Endothelial cell of umbilical vein (primary cell): Measurements from ENCODE around the gene IGFBP3. TPM values are rescaled to one million over a fixed set of nuclear protein-coding genes. Genes with fewer than 3 reads are reported as not detected.

Source experiments
- BruUV-seq: library from RNA; stranded (reverse); fragments of 400-500 nt; replicated peaks from 2 replicates; lab custom pipeline; 2021; lab: Mats Ljungman, UMichigan
- CTCF ChIA-PET: fragments of 300-600, 350-600 bp; sonication (Branson Sonifier 250); formaldehyde crosslinking; loops from one replicate; lab custom pipeline; 2021; ENCODE audit warnings: antibody characterized with exemption, inconsistent platforms; lab: Charles Lee
- POLR2A ChIA-PET: fragments of 300-600, 350-600 bp; sonication (Branson Sonifier 250); formaldehyde crosslinking; loops from one replicate; lab custom pipeline; 2021; ENCODE audit warnings: antibody characterized with exemption, inconsistent platforms; lab: Charles Lee
- DNase-seq: peaks from one replicate; pipeline ENCODE4 v3.0.0-alpha.2; 2011; ENCODE audit warnings: low read depth, low spot score
- FAIRE-seq: peaks from 2 replicates; lab custom pipeline; 2011; peaks lifted over from hg19 to GRCh38; lab: Jason Lieb, UNC
- H2AFZ ChIP-seq: 2 replicates; pipeline ENCODE4 v1.6.0; 2012; ENCODE audit warnings: low read depth, low read length, control low read depth, inconsistent platforms
- H3K27ac ChIP-seq: 2 replicates; pipeline ENCODE4 v1.5.1; 2011; ENCODE audit warnings: low read depth, mild to moderate bottlenecking, control low read depth, low read length, moderate library complexity; ENCODE audit not compliant: insufficient read depth
- H3K27me3 ChIP-seq, 2 experiments: 2 replicates each; pipeline versions ENCODE4 v1.6.0 to v1.6.1; 2011; ENCODE audit warnings: low read length in 2 of 2, mixed read lengths in 1 of 2; ENCODE audit not compliant: control insufficient read depth in 2 of 2, insufficient read depth in 2 of 2
- H3K36me3 ChIP-seq, 2 experiments: 2 replicates in 1 of 2; 3 replicates in 1 of 2; pipeline ENCODE4 v1.5.1; 2011; ENCODE audit warnings: low read length in 2 of 2, mild to moderate bottlenecking in 1 of 2, moderate library complexity in 1 of 2; ENCODE audit not compliant: control insufficient read depth in 2 of 2, insufficient read depth in 2 of 2; ENCODE audit errors: extremely low read depth in 1 of 2
- H3K4me1 ChIP-seq: 3 replicates; pipeline ENCODE4 v1.5.1; 2011; ENCODE audit warnings: mild to moderate bottlenecking, low read length; ENCODE audit not compliant: control insufficient read depth, insufficient read depth; ENCODE audit errors: extremely low read depth
- H3K4me2 ChIP-seq: 2 replicates; pipeline ENCODE4 v1.6.1; 2011; ENCODE audit warnings: low read length, control low read depth, mixed read lengths; ENCODE audit not compliant: insufficient read depth
- H3K4me3 ChIP-seq, 3 experiments: fragments of 200-600 bp in 1 of 3; sonication (generic), shearing (Covaris generic) in 1 of 3; replicated peaks in 1 of 3; 2 replicates each; pipeline ENCODE4 v1.5.1; 2011 to 2016; ENCODE audit warnings: control low read depth in 3 of 3, low read length in 3 of 3, mild to moderate bottlenecking in 2 of 3, inconsistent platforms in 1 of 3, low read depth in 1 of 3, moderate library complexity in 1 of 3; ENCODE audit not compliant: insufficient read depth in 1 of 3
- H3K79me2 ChIP-seq: 2 replicates; pipeline ENCODE4 v1.6.0; 2012; ENCODE audit warnings: low read length, inconsistent platforms; ENCODE audit not compliant: control insufficient read depth, insufficient read depth
- H3K9ac ChIP-seq: replicated peaks from 2 replicates; pipeline ENCODE3; 2011; ENCODE audit warnings: low read length, control low read depth; ENCODE audit not compliant: insufficient read depth; ENCODE audit errors: extremely low read depth
- H3K9me1 ChIP-seq: replicated peaks from 3 replicates; pipeline ENCODE4 v1.6.0; 2011; ENCODE audit warnings: mild to moderate bottlenecking, low read length; ENCODE audit not compliant: control insufficient read depth, insufficient read depth; ENCODE audit errors: extremely low read depth
- H3K9me3 ChIP-seq: replicated peaks from 2 replicates; pipeline ENCODE4 v1.5.1; 2012; ENCODE audit warnings: low read length, inconsistent platforms; ENCODE audit not compliant: control insufficient read depth, insufficient read depth
- H4K20me1 ChIP-seq: replicated peaks from 2 replicates; pipeline ENCODE3; 2011; ENCODE audit warnings: mild to moderate bottlenecking, low read length; ENCODE audit not compliant: control insufficient read depth, insufficient read depth; ENCODE audit errors: extremely low read depth
- EZH2 ChIP-seq: IDR thresholded peaks from 2 replicates; pipeline ENCODE4 v1.6.1; 2012; ENCODE audit warnings: borderline replicate concordance, low read depth, mild to moderate bottlenecking, moderate library complexity, low read length, inconsistent platforms; ENCODE audit not compliant: severe bottlenecking
- FOS ChIP-seq: IDR thresholded peaks from 2 replicates; pipeline ENCODE4 v1.6.1; 2011; ENCODE audit warnings: mild to moderate bottlenecking, low read length, moderate library complexity, borderline replicate concordance; ENCODE audit not compliant: insufficient read depth
- GATA2 ChIP-seq: IDR thresholded peaks from 2 replicates; pipeline ENCODE4 v1.7.0; 2011; ENCODE audit warnings: low read depth, mild to moderate bottlenecking, moderate library complexity, mixed read lengths, low read length; ENCODE audit not compliant: insufficient read length, insufficient read depth
- JUN ChIP-seq: IDR thresholded peaks from 2 replicates; pipeline ENCODE4 v1.6.1; 2011; ENCODE audit warnings: borderline replicate concordance, low read depth; ENCODE audit not compliant: insufficient read length, insufficient read depth
- MAX ChIP-seq: IDR thresholded peaks from 2 replicates; pipeline ENCODE4 v1.6.1; 2011; ENCODE audit not compliant: insufficient read depth, insufficient read length
- MYC ChIP-seq: IDR thresholded peaks from one replicate; pipeline ENCODE4 v1.6.1; 2011; ENCODE audit warnings: mild to moderate bottlenecking, low read depth, low read length
- POLR2A ChIP-seq: IDR thresholded peaks from 2 replicates; pipeline ENCODE4 v1.6.1; 2012; ENCODE audit warnings: low read depth, mild to moderate bottlenecking, control low read depth, low read length
- POLR2AphosphoS5 ChIP-seq: IDR thresholded peaks from 2 replicates; pipeline ENCODE4 v1.6.1; 2012; ENCODE audit warnings: low read depth, mild to moderate bottlenecking, control low read depth, low read length, moderate library complexity; ENCODE audit not compliant: insufficient read depth
- dilution Hi-C: fragments of 300-500 bp; cut with MboI; formaldehyde crosslinking; loops from one replicate; pipeline ENCODE4 v1.15.0; 2019; ENCODE audit warnings: low sequenced_read_pairs; ENCODE audit not compliant: extremely low pct_ligation_motif_present
- intact Hi-C: fragments of 100-400 bp; cut with micrococcal nuclease; formaldehyde crosslinking; loops from one replicate; pipeline ENCODE4 v1.10.0; 2022
- polyA plus RNA-seq, 4 experiments: library from polyadenylated mRNA; depleted of rRNA in 3 of 4; stranded (reverse) in 3 of 4; unstranded in 1 of 4; fragments of >200 nt; gene quantifications; 2 replicates each; pipeline versions ENCODE4 v1.2.1 to v1.2.3, GENCODE V29; 2011 to 2012; ENCODE audit warnings: missing spikeins in 1 of 4
- total RNA-seq: library from RNA; stranded (reverse); gene quantifications from 2 replicates; pipeline ENCODE4 v1.2.3, GENCODE V29; 2021
- TF ChIP-seq, protein P1 (sequence below), 2 donors: IDR thresholded peaks; 1 replicate in 1 of 2; 2 replicates in 1 of 2; pipeline ENCODE4 v1.5.1; 2011; ENCODE audit warnings: low read length in 2 of 2, mild to moderate bottlenecking in 2 of 2, moderate library complexity in 2 of 2, control low read depth in 1 of 2, inconsistent platforms in 1 of 2, low read depth in 1 of 2; ENCODE audit not compliant: insufficient read depth in 1 of 2; ENCODE audit errors: extremely low read depth in 1 of 2

IGFBP3 gene
- total and polyA plus RNA-seq, 2 donors (not counting 3 experiments of a cell fraction or from before 2014, with no cell fraction given), result 3.4 to 10.1 TPM

DNA sequence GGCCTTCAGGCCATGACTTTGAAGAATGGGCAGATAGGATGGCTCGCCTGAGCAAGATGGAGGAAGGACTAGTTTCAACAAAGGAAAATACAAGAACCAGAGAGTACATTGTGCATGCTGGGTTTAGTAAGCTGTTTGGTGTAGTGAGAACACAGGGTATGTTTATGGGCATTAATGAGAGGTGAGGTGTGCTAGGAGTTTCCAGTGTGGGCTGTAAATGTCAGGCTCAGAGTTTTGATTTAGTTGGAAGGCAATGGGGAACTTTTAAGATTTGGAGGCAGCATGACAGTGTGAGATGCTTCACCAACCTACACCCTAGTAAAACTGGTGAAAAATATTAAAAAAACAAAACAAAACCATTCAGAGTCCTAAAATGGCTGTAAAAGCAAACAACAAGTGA, 19.5 kb downstream of the IGFBP3 start:
- H3K4me1 ChIP-seq, result no peaks in the 10 kb centered on the region
- TF ChIP-seq EZH2 (no peak), POLR2A (no peak), MAX (no peak), POLR2AphosphoS5 (no peak), JUN (no peak), GATA2 (no peak), FOS (no peak), MYC (no peak)
- TF ChIP-seq, protein P1, sequence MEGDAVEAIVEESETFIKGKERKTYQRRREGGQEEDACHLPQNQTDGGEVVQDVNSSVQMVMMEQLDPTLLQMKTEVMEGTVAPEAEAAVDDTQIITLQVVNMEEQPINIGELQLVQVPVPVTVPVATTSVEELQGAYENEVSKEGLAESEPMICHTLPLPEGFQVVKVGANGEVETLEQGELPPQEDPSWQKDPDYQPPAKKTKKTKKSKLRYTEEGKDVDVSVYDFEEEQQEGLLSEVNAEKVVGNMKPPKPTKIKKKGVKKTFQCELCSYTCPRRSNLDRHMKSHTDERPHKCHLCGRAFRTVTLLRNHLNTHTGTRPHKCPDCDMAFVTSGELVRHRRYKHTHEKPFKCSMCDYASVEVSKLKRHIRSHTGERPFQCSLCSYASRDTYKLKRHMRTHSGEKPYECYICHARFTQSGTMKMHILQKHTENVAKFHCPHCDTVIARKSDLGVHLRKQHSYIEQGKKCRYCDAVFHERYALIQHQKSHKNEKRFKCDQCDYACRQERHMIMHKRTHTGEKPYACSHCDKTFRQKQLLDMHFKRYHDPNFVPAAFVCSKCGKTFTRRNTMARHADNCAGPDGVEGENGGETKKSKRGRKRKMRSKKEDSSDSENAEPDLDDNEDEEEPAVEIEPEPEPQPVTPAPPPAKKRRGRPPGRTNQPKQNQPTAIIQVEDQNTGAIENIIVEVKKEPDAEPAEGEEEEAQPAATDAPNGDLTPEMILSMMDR (IDR thresholded peaks at IDR 0.05; ENCODE audit: extremely low read depth in 1 of 2, insufficient read depth in 1 of 2, low read depth in 1 of 2, low read length in 2 of 2), result no peak
- ChIA-PET POLR2A (no interaction called here), CTCF (interaction anchor here (1.4 to 1.8 kb wide), 3 partner anchors 9 to 21 kb away, joined by 4 to 7 read pairs (median 7); no protein-coding TSS in a partner anchor)
- H3K27ac ChIP-seq, result no peak overlapping the region
- H3K9me1 ChIP-seq, result no peaks in the 10 kb centered on the region
- no peaks in the 10 kb centered on the region for H3K9me3 ChIP-seq
- dilution Hi-C loops, result no loop called here
- FAIRE-seq (no peak), DNase-seq (no peak)
- no peaks in the 10 kb centered on the region for H3K79me2 ChIP-seq
- H3K4me2 ChIP-seq, result no peak overlapping the region
- intact Hi-C loops, result no loop called here
- H3K36me3 ChIP-seq, result no peaks in the 10 kb centered on the region
- no peaks in the 10 kb centered on the region for H4K20me1 ChIP-seq
- H3K4me3 ChIP-seq, result no peak overlapping the region
- H3K27me3 ChIP-seq, result peaks cover 14 to 21% of the 10 kb centered on the region in 2 experiments
- H2AFZ ChIP-seq, result no peak overlapping the region
- BruUV-seq, result no TSS peak
- no peak overlapping the region for H3K9ac ChIP-seq
